GM19467 (cell line): ENCODE results near the gene RAD51B.

ENCODE experiments used
- ATAC-seq: cut with Tn5 transposase; IDR thresholded peaks from one replicate; pipeline ENCODE4 v1.9.1; 2021; ENCODE audit warnings: mild to moderate bottlenecking, moderate library complexity; ENCODE audit not compliant: unreplicated experiment

The RAD51B gene

GRCh38 chr14:68527329-68527851, 707.8 kb downstream of the RAD51B start:
- no peak for ATAC-seq

GRCh38 chr14:68528040-68528687, 708.6 kb downstream of the RAD51B start:
- no peak for ATAC-seq

DNA sequence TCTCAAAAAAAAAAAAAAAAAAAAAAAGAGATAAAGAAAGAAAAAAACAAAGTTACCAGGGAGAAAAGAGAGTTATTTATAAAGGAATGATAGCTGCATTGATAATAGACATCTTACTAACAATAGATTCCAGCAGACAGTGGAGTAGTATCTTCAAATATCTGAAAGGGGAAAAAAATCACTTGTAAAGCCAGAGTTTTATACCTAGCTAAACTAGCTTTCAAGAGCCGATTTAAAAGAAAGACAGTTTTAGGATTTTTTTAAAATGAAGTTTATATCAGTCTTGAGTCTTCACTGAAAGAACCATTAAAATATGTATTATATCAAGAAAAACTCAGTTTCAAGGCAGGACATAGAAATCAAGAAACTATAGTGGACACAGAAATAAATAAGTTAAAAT, 710.9 kb downstream of the RAD51B start:
- no peak for ATAC-seq

DNA sequence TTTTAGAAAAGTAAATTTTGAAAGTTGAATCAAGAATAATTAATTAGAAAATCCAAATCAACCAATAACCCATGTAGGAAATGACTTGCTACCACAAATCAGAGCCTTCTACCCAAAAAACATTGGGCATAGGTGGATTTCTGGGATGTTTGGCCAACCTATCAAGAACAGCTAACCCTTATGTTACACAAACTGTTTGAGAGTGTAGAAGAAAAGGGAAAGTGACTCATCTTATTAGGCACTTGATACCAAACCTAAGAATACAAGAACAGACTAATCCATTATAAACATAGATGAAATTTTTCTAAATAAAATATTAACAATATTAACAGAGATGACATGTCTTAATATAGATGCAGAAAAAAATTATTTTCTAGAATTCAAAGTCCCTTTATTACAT, 712.9 kb downstream of the RAD51B start:
- no peak for ATAC-seq

GRCh38 chr14:68534276-68534675, 714.7 kb downstream of the RAD51B start:
- no peak for ATAC-seq

- no peak for ATAC-seq
These were observed 715.9 kb downstream of the RAD51B start for GRCh38 chr14:68535404-68536017.

DNA sequence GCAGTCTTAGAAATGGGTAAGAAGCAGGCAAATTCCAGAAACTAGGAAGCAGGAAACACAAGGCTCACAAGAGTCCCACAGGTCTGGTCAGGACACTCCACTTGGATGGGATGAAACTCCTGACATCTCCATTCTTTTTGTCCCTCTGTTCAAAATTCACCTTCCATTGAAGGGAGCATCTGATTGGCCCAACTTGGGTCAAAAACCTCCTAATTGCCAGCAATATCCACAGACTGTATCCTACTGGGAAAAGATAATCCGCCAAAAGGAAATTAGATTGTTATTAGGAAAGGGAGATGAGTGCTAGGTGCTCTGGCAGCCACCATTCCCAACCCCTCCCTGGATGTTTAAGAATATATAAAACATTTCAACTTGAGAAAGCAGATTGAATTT, 716.4 kb downstream of the RAD51B start:
- ATAC-seq, result no peak

DNA sequence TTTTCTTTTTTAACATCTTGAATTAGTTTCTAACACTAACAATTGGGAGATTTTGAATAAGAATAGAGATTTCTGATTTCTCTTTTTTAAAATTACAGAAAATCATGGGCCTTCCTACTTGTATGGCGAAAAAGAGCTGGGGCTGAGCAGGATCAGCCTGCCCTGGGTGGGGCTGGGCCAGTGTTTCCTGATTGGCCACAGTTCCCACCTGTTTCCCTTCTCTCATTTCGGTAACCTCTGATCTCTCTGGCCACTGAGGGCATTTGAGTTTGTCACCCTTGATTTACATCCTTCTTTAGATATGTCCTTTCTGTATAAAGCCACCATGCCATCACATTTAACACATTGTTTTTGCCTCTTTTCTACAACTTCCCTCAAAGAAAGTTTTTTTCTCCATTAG, 719.1 kb downstream of the RAD51B start:
- ATAC-seq, result no peak

GRCh38 chr14:68539241-68539737, 719.7 kb downstream of the RAD51B start:
- ATAC-seq, result no peak

DNA sequence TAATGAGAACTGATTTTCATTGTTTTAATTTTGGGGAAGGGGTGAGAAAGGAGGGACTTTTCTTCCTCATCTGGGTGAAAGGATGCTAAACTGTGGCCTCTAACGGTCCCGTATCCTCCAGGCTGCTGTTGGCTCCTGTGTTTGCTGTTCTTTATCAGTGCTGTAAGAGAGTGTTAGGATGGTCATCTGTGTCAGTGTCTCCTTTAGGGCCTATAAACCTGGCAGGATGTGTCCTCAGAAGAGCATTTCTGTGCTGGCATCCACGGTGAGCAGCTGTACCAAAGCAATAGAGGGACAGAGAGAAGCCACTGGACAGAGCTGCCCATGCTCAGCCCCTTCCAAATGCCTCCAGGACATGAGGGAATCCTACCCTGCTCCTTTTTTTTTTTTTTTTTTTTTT, 720.2 kb downstream of the RAD51B start:
- ATAC-seq, result no peak

GRCh38 chr14:68541178-68541896, 721.8 kb downstream of the RAD51B start:
- no peak for ATAC-seq

DNA sequence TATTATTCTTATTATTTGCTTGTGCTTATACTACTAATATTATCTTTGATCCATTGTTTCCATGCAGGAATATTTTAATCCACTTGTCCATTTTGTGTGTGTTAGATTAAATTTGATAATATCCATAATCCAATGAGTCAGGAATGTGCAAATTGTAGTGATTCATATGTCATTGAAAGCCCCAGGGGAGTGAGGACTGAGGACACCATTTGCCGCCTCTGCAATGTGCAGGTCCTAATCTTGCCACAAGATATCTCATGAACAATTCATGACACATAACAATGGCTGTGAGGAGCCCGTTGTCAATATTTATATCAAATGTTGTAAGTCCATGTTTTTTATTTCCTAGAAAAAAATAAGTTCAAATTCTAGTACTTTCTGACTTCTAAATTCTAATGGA, 722.8 kb downstream of the RAD51B start:
- no peak for ATAC-seq

- no peak for ATAC-seq
These were observed 723.9 kb downstream of the RAD51B start for GRCh38 chr14:68543516-68543915.

- no peak for ATAC-seq
These were observed 724.7 kb downstream of the RAD51B start for GRCh38 chr14:68544081-68544892.

- no peak for ATAC-seq
These were observed 727.3 kb downstream of the RAD51B start for GRCh38 chr14:68546839-68547238.

- no peak for ATAC-seq
These were observed 728.0 kb downstream of the RAD51B start for GRCh38 chr14:68547305-68548193.

GRCh38 chr14:68548194-68549076, 728.9 kb downstream of the RAD51B start:
- no peak for ATAC-seq

GRCh38 chr14:68550338-68550715, 730.7 kb downstream of the RAD51B start:
- no peak for ATAC-seq

DNA sequence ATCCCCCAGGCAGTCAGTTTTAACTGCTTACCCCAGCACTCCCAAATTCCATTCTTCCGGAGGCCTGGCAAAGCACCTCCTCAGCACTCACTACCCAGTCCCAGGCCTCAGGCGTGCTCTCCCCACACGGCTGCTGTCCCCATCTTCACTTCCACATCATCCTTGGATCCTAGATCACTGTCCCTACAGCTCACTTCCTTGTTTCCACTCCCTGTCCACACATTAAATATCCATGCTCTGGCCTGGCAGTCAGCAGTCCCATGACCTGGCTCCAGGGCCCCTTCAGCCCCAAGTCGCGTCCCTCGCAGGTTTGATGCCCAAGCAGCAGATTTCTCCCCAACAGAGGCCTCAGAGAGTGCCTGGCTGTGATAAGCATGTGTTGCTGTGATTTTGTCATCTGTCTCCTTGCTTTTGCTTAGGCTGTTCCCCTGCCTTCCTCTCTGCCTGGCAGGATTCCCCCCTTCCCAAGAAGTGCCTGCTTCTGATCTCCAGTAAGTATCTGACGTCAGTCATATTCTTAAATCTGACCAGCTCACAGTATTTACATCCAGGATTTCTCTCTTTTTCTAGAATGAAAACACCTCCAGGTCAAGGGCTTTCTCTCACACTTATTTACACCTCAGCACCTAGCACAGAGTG, 731.6 kb downstream of the RAD51B start:
- no peak for ATAC-seq
